ENCODE results near the gene PRKCH.

- no peak for TF ChIP-seq CTCF (IDR thresholded peaks at IDR 0.05)
- TF ChIP-seq POLR2A (IDR thresholded peaks at IDR 0.05) = no peak
- no peak for TF ChIP-seq POLR2AphosphoS5 (IDR thresholded peaks at IDR 0.05)
Observed at GRCh38 chr14:61382842-61383241, 61.5 kb downstream of the PRKCH start.

Measured in breast epithelium (tissue), 3 donors.